SH-SY5Y (cell line): ENCODE results near the gene RC3H1.

ENCODE experiments used
- GATA2 ChIP-seq: IDR thresholded peaks from 2 replicates; pipeline ENCODE4 v1.6.1; 2011; ENCODE audit warnings: mild to moderate bottlenecking, low read depth, low read length
- GATA3 ChIP-seq: IDR thresholded peaks from 2 replicates; pipeline ENCODE4 v1.6.1; 2011; ENCODE audit warnings: low read depth, mild to moderate bottlenecking, low read length, moderate library complexity

DNA sequence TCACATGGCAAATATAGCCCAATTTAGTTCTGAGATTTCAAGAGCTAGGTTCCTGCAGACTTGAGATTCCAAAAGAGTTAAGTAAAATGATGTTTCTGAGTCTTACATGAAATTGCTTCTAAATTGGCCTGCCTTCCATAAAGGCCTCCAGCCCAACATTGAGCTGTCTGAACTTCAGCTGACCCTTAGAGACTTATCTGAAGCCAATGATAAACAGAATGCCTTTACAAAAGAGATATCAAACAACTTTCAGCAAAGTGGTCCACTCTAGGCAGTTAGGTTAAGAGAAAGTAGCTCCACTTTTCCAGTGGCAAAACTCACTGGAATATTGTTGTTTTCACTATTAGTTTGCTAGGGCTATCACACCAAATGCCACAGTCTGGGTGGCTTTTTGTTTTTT is 6.3 kb upstream of the RC3H1 start:
- TF ChIP-seq GATA2 (no peak), GATA3 (no peak)
